Measurements from ENCODE around the gene HAND2. TPM values are rescaled to one million over a fixed set of nuclear protein-coding genes. Genes with fewer than 3 reads are reported as not detected.
A peak's percentile ranks its signal among the peaks of the same experiment; 100 is the strongest.

HAND2 gene
- total RNA-seq, 2 donors from 2014 or later, result 7.3 to 11.4 TPM

- ATAC-seq, result no peak
- Histone ChIP-seq H3K27ac (no peak overlapping the region), H3K36me3 (replicated peaks in 1 of 2; ENCODE audit: insufficient read depth in 1 of 2, low read depth in 2 of 2) (no peaks in the 10 kb centered on the region), H3K4me1 (peaks cover 14% of the 10 kb centered on the region), H3K4me3 (no peak overlapping the region), H3K9me3 (no peaks in the 10 kb centered on the region), H3K27me3 (peaks cover 0 to 10% of the 10 kb centered on the region in 2 donors)
- 37 to 40% methylated on average over 31 of the region's 31 CpGs for WGBS, 2 donors
- TF ChIP-seq, protein P1, sequence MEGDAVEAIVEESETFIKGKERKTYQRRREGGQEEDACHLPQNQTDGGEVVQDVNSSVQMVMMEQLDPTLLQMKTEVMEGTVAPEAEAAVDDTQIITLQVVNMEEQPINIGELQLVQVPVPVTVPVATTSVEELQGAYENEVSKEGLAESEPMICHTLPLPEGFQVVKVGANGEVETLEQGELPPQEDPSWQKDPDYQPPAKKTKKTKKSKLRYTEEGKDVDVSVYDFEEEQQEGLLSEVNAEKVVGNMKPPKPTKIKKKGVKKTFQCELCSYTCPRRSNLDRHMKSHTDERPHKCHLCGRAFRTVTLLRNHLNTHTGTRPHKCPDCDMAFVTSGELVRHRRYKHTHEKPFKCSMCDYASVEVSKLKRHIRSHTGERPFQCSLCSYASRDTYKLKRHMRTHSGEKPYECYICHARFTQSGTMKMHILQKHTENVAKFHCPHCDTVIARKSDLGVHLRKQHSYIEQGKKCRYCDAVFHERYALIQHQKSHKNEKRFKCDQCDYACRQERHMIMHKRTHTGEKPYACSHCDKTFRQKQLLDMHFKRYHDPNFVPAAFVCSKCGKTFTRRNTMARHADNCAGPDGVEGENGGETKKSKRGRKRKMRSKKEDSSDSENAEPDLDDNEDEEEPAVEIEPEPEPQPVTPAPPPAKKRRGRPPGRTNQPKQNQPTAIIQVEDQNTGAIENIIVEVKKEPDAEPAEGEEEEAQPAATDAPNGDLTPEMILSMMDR (IDR thresholded peaks at IDR 0.05), result no peak
- no peak for TF ChIP-seq POLR2A (IDR thresholded peaks at IDR 0.05)
- intact Hi-C loops (cut with DNase I), result no loop called here
- DNase-seq, result no peak
Measured at GRCh38 chr4:173519111-173520101, 10.6 kb downstream of the HAND2 start.

GRCh38 chr4:173518425-173519102, 11.5 kb downstream of the HAND2 start:
- 16% methylated on average over 24 to 42 of the region's 42 CpGs for WGBS, 2 donors
- Histone ChIP-seq H3K4me1 (peaks cover 14% of the 10 kb centered on the region), H3K36me3 (replicated peaks in 1 of 2; ENCODE audit: insufficient read depth in 1 of 2, low read depth in 2 of 2) (no peaks in the 10 kb centered on the region), H3K9me3 (no peaks in the 10 kb centered on the region), H3K27me3 (peaks cover 0 to 10% of the 10 kb centered on the region in 2 donors), H3K27ac (no peak overlapping the region), H3K4me3 (no peak overlapping the region)
- DNase-seq (no peak), ATAC-seq (no peak)
- TF ChIP-seq POLR2A (IDR thresholded peaks at IDR 0.05), result no peak
- TF ChIP-seq, protein P1 (IDR thresholded peaks at IDR 0.05), result no peak
- intact Hi-C loops (cut with DNase I), result no loop called here

- intact Hi-C loops (cut with DNase I), result no loop called here
- H3K27ac ChIP-seq, result peak overlapping the region in 1 of 4 donors; percentile 30
- DNase-seq (no peak), ATAC-seq (no peak)
- peaks cover 0 to 10% of the 10 kb centered on the region in 2 donors for H3K27me3 ChIP-seq
- no peak overlapping the region for H3K4me3 ChIP-seq
- 38 to 39% methylated on average over 24 of the region's 24 CpGs for WGBS, 2 donors
- H3K9me3 ChIP-seq, result no peaks in the 10 kb centered on the region
- H3K4me1 ChIP-seq, result peaks cover 13% of the 10 kb centered on the region
- TF ChIP-seq, protein P1 (IDR thresholded peaks at IDR 0.05), result no peak
- TF ChIP-seq POLR2A (IDR thresholded peaks at IDR 0.05), result peak in 1 of 3 donors; percentile 10
- H3K36me3 ChIP-seq (replicated peaks in 1 of 2; ENCODE audit: insufficient read depth in 1 of 2, low read depth in 2 of 2), result no peaks in the 10 kb centered on the region
Measured at GRCh38 chr4:173517781-173518424, 12.1 kb downstream of the HAND2 start.

- Histone ChIP-seq H3K27ac (peak overlapping the region in 2 of 4 donors; percentile 17 to 30), H3K9me3 (no peaks in the 10 kb centered on the region), H3K27me3 (peaks cover 0 to 10% of the 10 kb centered on the region in 2 donors), H3K4me3 (no peak overlapping the region), H3K36me3 (replicated peaks in 1 of 2; ENCODE audit: insufficient read depth in 1 of 2, low read depth in 2 of 2) (no peaks in the 10 kb centered on the region), H3K4me1 (peaks cover 3% of the 10 kb centered on the region)
- 14 to 15% methylated on average over 48 of the region's 48 CpGs for WGBS, 2 donors
- intact Hi-C loops (cut with DNase I), result no loop called here
- TF ChIP-seq, protein P1 (IDR thresholded peaks at IDR 0.05), result no peak
- TF ChIP-seq POLR2A (IDR thresholded peaks at IDR 0.05), result no peak
- DNase-seq (no peak), ATAC-seq (no peak)
Measured at GRCh38 chr4:173516621-173517524, 13.2 kb downstream of the HAND2 start.

All from body of pancreas (tissue), 4 donors.